Frontal cortex (tissue), 4 donors: Measurements from ENCODE around the gene ZNF143. TPM values are rescaled to one million over a fixed set of nuclear protein-coding genes. Genes with fewer than 3 reads are reported as not detected.
A peak's percentile ranks its signal among the peaks of the same experiment; 100 is the strongest.
"Not testable (repeated sequence)": the region's sequence is repeated elsewhere in the genome, so short reads cannot be mapped to it uniquely, and the experiment has no call there.

Experiments used
- DNase-seq, 2 donors: peaks; one replicate each; pipeline ENCODE4 v3.0.0; 2012; ENCODE audit warnings: low spot score in 2 of 2
- FAIRE-seq: peaks from 2 replicates; lab custom pipeline; 2012; peaks lifted over from hg19 to GRCh38; lab: Jason Lieb, UNC
- total RNA-seq: library from RNA; depleted of rRNA; stranded (reverse); fragments of >200 nt; gene quantifications from one replicate; pipeline ENCODE4 v1.2.3, GENCODE V29; 2014
- donor health status: control.
- donor health status: control.
- donor health status: control.

The ZNF143 gene
- 23.6 TPM for total RNA-seq

DNA sequence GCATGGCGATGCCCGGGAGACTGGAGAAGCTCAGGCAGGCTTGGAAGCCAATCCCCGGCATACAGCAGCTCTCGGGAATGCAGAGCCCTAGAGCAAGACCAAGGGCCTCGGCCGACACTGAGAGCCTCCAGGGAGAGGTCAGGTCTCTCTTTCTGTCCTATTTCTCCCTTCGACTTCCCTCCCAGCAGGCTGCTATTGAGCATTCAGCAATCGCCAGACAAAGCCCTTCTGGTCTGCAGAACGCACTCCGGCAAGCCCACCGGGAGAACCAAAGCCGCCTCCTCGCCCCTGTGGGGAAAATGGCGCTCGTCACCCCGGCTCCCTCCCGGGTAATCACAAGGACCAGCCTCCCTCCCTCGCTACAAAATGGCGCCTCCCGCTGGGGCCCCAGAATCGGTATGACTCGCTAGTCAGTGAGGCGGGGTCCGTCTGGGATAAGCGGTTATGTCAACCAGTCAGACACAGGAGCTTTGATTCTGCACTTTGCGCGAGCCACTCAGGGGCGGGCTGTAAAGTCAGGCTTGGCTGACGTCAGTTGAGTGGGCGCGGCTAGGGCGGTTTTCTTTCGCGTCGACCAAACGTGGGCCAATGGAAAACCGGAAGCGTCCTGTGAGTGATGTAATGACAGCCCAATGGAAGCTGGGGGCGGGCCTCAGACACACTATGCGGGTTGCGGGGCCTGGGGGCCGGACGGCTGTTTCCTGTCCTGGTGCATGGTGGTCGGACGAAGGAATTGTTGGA, at the start of gene ZNF143:
Gene ZNF143 (plus strand): TSS at position 691 of the 741 bp plus-strand sequence. CDS start 10,297 bp downstream, outside the sequence.
- DNase-seq (peak; percentile 94), FAIRE-seq (peak; percentile 97)

DNA sequence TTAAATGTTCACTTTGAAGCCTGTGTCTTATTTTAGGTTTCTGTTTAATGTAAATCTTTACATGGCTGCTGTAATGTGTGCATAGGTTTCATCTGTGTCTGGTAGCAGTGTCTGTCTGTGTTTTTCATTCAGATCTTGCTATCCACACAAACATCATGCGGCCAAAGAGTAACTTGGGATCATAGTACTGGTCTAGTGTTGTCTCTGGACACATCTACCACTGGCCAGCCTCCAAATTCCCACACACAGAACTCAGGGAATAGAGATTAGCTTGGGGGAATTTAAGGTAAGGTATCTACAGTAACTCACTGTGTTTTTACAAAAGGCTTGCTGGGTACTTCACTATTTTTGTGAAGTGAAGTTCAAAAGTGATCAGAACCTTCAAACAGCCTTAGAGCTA, 32.1 kb upstream of the ZNF143 start:
- DNase-seq (no peak), FAIRE-seq (no peak)

GRCh38 chr11:9438611-9439010, 22.2 kb upstream of the ZNF143 start:
- no peak for FAIRE-seq
- DNase-seq, result no peak

DNA sequence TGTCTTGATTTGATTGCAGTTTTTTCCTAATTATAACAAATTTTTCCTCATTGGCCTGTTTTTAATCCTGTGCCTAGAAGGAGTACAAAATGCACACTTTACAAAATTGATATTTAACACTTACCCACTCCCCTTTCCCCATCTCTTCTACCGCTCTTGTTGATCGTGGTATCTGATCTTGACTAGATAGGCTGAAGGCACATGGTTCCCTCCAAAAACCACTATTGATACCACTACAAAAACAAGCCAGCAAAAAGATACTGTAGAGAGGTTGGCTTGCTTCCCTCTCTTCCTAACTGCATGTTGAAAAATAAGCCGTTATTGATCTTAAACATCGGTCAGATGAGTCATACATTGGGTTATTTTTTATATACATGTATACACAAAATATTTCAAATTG, 14.6 kb upstream of the ZNF143 start:
- no peak for FAIRE-seq
- DNase-seq, result no peak

DNA sequence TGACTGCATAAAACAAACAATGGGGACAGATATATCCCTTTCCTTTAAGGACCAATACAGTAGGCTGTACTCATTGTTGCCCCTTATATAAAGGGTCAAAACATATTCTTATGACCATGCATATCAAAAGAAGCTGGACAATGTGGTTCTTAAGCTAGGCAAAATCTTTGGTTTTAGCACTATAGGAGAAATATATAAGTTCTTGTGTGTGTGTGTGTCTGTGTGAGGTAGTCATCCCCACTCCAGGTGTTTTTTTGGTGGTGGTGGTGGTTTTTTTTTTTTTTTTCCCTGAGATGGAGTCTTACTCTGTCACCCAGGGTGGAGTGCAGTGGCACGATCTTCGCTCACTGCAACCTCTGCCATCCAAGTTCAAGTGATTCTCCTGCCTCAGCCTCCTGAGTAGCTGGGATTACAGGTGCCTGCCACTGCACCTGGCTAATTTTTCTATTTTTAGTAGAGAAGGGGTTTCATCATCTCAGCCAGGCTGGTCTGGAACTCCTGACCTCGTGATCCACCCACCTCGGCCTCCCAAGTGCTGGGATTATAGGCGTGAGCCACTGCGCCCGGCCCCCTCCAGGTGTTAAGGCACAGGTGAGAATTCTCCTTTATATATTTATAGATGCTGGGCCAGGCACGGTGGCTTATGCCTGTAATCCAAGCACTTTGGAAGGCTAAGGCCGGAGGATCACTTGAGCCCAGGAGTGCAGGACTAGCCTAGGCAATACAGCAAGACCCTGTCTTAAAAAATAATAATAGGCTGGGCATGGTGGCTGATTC, 12.0 kb upstream of the ZNF143 start:
- FAIRE-seq (no peak), DNase-seq (no peak)

- not testable (repeated sequence) for FAIRE-seq, DNase-seq
Measured at GRCh38 chr11:9452023-9452422, 8.8 kb upstream of the ZNF143 start.

DNA sequence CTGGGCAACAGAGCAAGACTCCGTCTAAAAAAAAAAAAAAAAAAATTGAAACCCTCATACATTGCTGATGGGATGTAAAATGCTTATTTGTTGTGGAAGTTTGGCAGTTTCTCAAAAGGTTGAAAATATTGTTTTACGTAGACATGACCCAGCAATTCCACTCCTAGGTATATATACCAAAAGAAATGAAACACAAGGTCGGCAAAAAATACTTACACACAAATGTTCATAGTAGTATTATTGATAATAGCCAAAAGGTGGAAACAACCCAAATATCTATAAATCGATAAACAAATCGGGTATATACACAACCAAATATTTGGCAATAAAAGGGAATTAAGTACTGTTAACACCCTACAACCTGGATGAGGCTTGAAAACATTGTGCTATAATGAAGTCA, 5.1 kb upstream of the ZNF143 start:
- FAIRE-seq, result no peak

GRCh38 chr11:9459667-9460321, 1.0 kb upstream of the ZNF143 start:
- FAIRE-seq (no peak), DNase-seq (peak in 1 of 2 donors; percentile 9)

More for the DNA sequence above, 5.1 kb upstream of the ZNF143 start:
- no peak for DNase-seq

DNA sequence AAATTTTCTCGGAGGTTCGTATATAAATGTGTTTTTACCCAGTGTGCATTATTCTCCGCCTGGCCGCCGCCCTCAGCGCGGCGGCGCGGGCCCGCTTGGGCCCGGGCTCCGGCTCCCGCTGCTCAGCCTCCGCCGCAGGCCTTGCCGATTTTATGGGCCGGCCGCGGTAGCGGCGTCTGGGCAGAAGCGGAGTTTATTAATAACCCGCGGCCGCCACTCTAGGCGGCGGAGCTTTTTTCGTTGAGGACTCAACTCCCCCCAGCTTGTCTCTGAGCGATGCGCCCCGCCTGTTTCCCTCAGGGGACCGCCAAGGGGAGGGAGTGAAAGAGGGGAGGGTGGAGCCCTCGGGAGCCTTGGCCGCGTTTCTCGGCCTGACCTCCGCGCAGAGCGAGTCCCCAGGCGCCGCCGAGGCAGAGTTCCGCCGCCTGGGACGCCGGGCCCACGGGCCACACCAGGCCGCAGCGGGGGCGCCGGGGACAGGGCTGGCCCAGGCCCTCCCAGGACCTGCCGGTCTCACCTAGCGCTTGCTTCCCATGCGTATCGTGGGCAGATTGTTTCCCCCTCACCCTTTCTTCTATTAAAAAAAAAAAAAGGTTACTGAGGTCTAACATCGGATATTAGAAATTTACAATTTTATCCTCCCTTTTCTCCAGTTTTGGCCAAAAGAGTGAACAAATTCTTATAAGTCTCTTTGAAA, 399 bp downstream of the ZNF143 start:
- FAIRE-seq (no peak), DNase-seq (peak; percentile 79 to 86)

DNA sequence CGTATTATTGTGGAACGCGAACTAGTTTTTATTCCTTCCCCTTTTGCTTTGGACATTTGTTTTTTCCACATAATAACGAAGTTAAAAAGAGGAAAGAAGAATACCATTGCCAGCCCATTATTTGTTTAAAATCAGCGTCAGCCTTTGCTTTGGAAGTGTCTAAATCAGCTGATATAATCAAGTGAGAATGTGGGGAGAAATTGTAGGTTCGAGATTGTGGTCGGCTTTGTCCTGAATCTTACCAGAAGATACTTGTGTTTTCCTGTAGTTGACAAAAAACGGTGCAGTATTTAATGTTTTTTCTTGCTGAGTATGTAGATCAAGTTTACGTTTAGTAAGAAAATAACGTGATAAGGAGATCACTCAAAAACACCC, 935 bp downstream of the ZNF143 start:
- FAIRE-seq (no peak), DNase-seq (peak in 1 of 2 donors; percentile 10)

- no peak for FAIRE-seq
- DNase-seq, result no peak
Measured at GRCh38 chr11:9462172-9462799, 1.5 kb downstream of the ZNF143 start.

DNA sequence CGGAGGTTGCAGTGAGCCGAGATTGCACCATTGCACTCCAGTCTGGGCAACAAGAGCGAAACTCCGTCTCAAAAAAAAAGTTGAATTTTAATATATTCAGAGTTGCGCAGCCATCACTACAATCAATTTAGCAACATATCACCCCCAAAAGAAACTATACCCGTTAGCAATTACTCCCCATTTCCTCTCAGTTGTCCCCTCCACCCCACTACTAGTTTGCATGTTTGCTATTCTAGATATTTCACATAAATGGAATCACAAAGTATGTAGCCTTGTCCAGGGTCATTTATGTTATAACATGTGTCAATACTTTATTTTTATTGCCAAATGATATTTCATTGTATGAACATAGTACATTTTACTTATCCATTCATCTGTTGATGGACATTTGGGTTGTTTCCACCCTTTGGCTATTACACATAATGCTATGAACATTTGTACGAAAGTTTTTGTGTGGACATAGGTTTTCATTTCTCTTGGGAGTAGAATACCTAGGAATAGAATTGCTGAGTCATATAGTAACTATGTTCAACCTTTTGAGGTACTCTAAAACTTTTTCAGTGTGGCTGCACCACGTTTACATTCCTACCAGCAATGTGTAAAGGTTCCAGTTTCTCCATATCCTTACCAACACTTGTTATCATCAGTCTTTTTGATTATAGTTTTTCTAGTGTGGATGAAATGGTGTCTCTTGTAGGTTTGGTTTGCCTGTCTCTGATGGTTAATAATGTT, 2.2 kb downstream of the ZNF143 start:
- FAIRE-seq, result no peak
- DNase-seq, result no peak

DNA sequence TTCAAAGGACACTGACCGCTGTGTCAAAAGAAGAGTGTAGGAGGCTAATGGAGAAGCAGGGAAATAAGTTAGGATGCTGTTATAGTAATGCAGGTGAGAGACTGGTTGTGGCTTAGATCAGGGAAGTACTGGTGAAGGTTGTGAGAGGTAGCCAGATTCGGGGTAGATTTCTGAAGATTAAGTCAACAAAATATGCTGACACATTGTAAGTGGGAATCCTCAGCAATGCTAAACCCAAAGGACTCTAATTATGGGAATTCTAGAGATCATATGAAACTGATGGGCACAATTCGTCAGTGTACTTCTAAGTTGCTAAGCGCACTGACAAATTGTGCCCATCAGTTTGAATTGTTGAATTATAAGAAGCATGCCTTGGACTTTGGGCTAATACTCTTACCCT, 10.0 kb downstream of the ZNF143 start:
- FAIRE-seq (no peak), DNase-seq (no peak)

- FAIRE-seq (no peak), DNase-seq (no peak)
Measured at GRCh38 chr11:9473408-9473807, 12.6 kb downstream of the ZNF143 start.

- DNase-seq (no peak), FAIRE-seq (no peak)
Measured at GRCh38 chr11:9479899-9480298, 19.1 kb downstream of the ZNF143 start.

DNA sequence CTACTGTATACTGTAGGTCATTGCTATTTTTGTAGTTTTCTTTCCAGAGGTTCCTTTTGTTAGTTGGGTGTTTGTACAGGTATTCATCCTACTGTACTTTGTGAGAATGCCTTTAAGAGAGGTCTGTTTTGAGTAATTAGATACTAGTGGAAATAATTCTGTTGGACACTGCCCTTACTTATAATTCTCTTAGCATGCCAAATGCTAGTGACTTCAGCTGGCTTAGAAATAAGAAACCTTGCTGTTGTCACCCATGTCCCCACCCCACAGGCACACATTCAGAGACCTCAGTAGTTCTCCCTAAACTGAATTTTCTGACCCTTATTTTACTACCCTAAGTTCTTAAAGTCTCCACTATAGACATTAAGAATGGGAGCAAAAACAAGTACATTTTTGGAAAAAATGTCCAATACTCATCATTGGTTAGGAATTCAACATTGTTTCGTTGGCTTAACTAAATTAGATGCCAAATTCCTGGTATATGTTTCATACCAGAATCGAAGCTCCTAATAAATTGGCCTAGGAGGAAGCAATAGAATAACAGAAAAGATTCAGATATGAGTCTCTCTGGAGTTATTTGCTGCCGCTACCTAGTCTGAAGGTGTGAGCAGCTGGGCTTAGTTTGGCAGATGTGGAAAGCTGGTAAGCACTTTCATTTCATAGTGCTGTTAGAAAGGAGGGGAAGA, 28.4 kb downstream of the ZNF143 start:
- no peak for FAIRE-seq
- DNase-seq, result no peak

- FAIRE-seq (no peak), DNase-seq (no peak)
Measured at GRCh38 chr11:9490376-9490775, 29.6 kb downstream of the ZNF143 start.

DNA sequence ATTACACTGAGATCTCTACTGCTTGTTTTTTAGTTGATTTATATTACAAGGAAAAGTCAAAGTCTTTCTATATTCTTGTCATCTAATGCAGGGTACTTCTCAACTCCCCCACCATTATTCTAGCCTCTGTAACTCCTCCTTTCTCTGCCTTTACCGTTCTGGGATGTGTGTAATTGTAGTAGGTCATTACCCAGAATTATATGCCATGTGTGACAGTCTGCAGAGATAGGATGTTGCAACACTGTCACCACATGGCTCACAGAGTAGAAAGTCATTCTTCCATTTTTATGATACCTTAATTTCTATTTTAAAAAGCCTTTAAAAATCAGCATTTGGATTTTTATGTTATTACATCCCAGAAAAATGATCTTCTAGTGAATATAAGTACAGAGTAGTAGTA, 32.7 kb downstream of the ZNF143 start:
- DNase-seq (no peak), FAIRE-seq (no peak)

DNA sequence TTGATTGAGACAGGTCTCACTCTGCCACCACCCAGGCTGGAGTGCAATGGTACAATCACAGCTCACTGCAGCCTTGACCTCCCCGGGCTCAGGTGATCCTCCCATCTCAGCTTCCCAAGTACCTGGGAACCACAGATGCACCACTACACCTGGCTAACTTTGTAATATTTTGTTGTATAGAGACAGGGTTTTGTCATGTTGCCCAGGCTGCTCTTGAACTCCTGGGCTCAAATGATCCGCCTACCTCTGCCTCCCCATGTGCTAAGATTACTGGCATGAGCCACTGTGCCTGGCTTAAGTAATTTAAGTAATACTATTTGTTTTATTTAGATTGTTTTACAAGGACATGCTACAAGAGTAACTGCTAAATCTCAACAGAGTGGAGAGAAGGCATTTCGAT, 33.5 kb downstream of the ZNF143 start:
- FAIRE-seq, result no peak
- DNase-seq, result no peak
